Measurements from ENCODE around the gene ARHGEF16. TPM values are rescaled to one million over a fixed set of nuclear protein-coding genes. Genes with fewer than 3 reads are reported as not detected.

ARHGEF16 gene
- total RNA-seq, 1 donor from 2014 or later = 21.6 TPM

DNA sequence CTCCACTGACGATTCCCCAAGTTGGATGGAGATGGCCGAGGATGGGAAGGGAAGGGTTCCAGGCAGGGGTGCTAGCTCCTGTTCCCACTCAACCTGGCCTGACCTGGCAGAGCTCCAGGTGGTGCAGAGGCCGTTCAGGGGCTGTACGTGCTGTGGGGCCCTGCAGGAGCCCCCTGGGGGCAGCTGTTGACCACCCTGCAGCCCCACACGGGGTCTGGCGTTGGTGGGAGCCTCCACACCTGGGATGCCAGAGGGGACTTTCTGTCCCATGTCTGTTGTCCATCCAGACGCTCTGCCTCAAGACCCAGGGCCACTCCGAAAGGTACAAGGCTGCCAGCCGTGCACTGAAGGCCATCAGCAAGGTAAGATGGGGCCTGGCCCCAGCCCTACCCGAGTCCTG, 20.0 kb downstream of the ARHGEF16 start:
- Histone ChIP-seq H3K36me3 (ENCODE audit: control insufficient read depth, insufficient read depth, low read length) (peaks cover 6% of the 10 kb centered on the region), H3K27me3 (ENCODE audit: control insufficient read depth, insufficient read depth, low read length) (no peaks in the 10 kb centered on the region), H3K4me3 (ENCODE audit: low read depth, low read length) (no peak overlapping the region)
- TF ChIP-seq, protein P1, sequence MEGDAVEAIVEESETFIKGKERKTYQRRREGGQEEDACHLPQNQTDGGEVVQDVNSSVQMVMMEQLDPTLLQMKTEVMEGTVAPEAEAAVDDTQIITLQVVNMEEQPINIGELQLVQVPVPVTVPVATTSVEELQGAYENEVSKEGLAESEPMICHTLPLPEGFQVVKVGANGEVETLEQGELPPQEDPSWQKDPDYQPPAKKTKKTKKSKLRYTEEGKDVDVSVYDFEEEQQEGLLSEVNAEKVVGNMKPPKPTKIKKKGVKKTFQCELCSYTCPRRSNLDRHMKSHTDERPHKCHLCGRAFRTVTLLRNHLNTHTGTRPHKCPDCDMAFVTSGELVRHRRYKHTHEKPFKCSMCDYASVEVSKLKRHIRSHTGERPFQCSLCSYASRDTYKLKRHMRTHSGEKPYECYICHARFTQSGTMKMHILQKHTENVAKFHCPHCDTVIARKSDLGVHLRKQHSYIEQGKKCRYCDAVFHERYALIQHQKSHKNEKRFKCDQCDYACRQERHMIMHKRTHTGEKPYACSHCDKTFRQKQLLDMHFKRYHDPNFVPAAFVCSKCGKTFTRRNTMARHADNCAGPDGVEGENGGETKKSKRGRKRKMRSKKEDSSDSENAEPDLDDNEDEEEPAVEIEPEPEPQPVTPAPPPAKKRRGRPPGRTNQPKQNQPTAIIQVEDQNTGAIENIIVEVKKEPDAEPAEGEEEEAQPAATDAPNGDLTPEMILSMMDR (IDR thresholded peaks at IDR 0.05; ENCODE audit: insufficient read depth, low read length, severe bottlenecking) = no peak
- FAIRE-seq (no peak), DNase-seq (ENCODE audit: low read depth) (no peak)

- Histone ChIP-seq H3K36me3 (ENCODE audit: control insufficient read depth, insufficient read depth, low read length) (peaks cover 5% of the 10 kb centered on the region), H3K4me3 (ENCODE audit: low read depth, low read length) (no peak overlapping the region), H3K27me3 (ENCODE audit: control insufficient read depth, insufficient read depth, low read length) (no peaks in the 10 kb centered on the region)
- TF ChIP-seq, protein P1 (IDR thresholded peaks at IDR 0.05; ENCODE audit: insufficient read depth, low read length, severe bottlenecking) = no peak
- DNase-seq (ENCODE audit: low read depth) (no peak), FAIRE-seq (no peak)
Observed at GRCh38 chr1:3475839-3476573, 21.5 kb downstream of the ARHGEF16 start.

DNA sequence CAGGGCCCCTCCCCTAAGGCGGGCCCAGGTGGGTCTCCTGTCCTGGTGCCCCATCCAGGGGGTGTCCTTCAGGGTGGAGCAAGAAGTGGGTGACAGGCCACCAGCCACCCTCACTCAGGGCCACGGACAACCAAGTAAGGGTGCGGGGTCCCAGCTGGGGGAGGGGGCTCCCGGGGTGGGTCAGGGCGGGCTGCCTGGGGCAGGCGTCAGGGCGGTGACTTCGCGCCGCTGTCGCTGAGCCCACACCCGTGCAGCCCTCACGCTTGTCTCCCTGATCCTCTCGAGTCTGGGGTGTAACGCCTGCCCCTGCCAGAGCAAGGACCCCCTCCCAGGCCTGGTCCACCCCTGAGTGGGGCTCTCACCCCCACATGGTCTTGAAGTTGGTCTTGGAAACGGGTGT, 22.2 kb downstream of the ARHGEF16 start:
- FAIRE-seq (no peak), DNase-seq (ENCODE audit: low read depth) (no peak)
- TF ChIP-seq, protein P1 (IDR thresholded peaks at IDR 0.05; ENCODE audit: insufficient read depth, low read length, severe bottlenecking) = no peak
- H3K27me3 ChIP-seq (ENCODE audit: control insufficient read depth, insufficient read depth, low read length) = no peaks in the 10 kb centered on the region
- H3K4me3 ChIP-seq (ENCODE audit: low read depth, low read length) = no peak overlapping the region
- H3K36me3 ChIP-seq (ENCODE audit: control insufficient read depth, insufficient read depth, low read length) = peaks cover 5% of the 10 kb centered on the region

DNA sequence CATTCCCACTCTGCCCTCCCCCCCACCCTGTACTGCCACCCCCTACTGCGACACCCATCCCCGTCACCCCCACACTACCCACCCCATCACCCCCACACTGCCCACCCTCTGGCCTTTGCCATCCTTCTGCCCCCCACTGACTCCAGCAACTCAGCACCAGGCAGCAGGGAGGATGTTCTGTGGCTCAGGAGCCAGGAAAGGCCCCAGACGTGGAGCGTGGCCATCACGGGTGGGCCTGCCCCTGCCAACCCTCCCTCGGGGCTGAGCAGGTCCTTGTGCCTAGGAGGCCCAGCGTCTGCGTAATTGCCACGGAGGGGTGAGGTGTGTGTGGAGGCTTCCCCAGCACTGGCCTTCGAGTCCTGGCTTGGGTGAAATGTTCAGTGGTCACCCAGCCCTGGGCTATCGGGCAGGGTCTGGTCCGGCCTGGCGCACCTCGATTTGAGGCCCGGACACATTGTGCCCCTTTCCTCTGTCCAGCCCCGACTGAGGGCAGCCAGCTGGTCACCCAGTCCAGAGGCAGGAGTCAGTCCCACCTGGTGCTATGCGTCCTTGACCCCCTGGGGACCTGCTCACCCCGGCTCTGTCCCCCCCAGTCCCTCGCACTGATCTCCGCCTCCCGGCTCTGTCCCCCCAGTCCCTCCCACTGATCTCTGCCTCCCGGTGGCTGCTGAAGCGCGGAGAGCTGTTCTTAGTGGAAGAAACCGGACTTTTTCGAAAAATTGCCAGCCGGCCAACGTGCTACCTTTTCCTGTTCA, 23.0 kb downstream of the ARHGEF16 start:
- no peak for DNase-seq (ENCODE audit: low read depth)
- TF ChIP-seq, protein P1 (IDR thresholded peaks at IDR 0.05; ENCODE audit: insufficient read depth, low read length, severe bottlenecking) = no peak
- Histone ChIP-seq H3K4me3 (ENCODE audit: low read depth, low read length) (no peak overlapping the region), H3K27me3 (ENCODE audit: control insufficient read depth, insufficient read depth, low read length) (no peaks in the 10 kb centered on the region), H3K36me3 (ENCODE audit: control insufficient read depth, insufficient read depth, low read length) (peaks cover 5% of the 10 kb centered on the region)
- FAIRE-seq = no peak

DNA sequence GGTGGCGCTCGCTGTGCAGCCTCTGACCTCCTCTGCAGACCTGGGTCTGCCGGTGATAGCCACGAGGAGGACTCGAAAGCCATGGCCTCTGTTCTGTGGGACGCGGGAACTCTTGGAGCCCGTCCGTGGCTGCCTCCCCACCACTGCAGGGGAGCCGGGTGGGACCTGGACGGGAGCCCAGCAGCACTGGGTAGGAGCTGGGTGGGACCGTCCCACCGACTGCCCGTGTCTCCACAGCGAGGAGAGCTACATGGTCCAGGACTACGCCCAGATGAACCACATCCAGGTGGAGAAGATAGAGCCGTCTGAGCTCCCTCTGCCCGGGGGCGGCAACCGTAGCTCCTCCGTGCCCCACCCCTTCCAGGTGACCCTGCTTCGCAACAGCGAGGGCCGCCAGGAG, 23.7 kb downstream of the ARHGEF16 start:
- no peak for FAIRE-seq
- no peak overlapping the region for H3K4me3 ChIP-seq (ENCODE audit: low read depth, low read length)
- no peak for DNase-seq (ENCODE audit: low read depth)
- no peaks in the 10 kb centered on the region for H3K27me3 ChIP-seq (ENCODE audit: control insufficient read depth, insufficient read depth, low read length)
- TF ChIP-seq, protein P1 (IDR thresholded peaks at IDR 0.05; ENCODE audit: insufficient read depth, low read length, severe bottlenecking) = no peak
- peaks cover 5% of the 10 kb centered on the region for H3K36me3 ChIP-seq (ENCODE audit: control insufficient read depth, insufficient read depth, low read length)
